ENCODE results near the gene FN1. TPM values are rescaled to one million over a fixed set of nuclear protein-coding genes. Genes with fewer than 3 reads are reported as not detected.
A peak's percentile ranks its signal among the peaks of the same experiment; 100 is the strongest.
"Not testable (repeated sequence)": the region's sequence is repeated elsewhere in the genome, so short reads cannot be mapped to it uniquely, and the experiment has no call there.

The FN1 gene
- total RNA-seq, 1 donor from 2014 or later, result 24.2 TPM

- ATAC-seq, result no peak
These were observed 71.4 kb downstream of the FN1 start for GRCh38 chr2:215364157-215365155.

- ATAC-seq, result no peak
These were observed 72.3 kb downstream of the FN1 start for GRCh38 chr2:215363461-215364156.

DNA sequence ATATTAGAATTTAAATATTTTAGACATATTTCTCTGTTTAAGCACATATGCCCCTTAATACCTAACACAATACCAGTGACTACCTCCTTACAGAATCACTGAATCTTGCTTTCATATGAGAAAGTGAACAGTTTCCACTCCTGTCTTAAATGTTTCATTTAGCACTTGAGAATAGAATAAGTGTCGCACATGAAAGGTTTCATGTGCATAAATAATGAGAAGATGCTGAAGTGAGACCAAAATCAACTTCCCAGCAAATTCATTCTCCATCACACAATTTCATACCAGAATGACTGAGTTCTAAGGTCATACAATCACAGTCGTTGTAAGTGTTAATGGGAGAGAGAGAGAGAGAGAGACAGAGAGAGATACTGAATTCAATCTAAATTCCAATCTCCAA, 72.8 kb downstream of the FN1 start:
- ATAC-seq, result no peak

- no peak for ATAC-seq
These were observed 73.3 kb downstream of the FN1 start for GRCh38 chr2:215362562-215362904.

DNA sequence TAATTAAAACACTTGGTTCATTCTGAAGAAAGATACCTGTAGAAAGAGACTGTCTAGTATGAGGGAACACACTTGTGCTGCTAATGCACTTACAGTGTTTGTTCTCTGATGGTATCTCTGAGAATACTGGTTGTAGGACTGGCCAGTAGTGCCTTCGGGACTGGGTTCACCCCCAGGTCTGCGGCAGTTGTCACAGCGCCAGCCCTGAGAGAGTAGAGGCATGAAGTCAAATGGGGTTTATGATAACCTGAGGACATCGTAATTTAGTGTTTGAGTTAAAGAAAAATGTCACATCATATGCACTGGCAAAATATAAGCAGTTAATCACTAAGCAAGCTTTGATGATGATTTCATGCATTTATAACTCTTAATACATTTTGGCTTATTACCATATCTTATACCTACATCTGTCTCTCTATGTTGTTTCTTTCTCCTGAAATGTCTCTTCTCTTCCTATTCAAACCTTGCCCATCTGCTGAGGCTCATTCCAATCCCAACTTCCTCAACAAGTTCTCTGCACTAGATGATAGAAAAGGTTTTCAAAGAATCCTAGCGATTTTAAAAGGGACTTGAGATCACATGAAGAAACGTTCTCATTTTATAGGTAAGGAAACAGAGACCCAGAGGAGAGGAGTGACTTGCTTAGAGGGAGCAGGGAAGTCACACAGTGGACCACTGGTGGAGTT, 73.8 kb downstream of the FN1 start:
- ATAC-seq, result no peak

DNA sequence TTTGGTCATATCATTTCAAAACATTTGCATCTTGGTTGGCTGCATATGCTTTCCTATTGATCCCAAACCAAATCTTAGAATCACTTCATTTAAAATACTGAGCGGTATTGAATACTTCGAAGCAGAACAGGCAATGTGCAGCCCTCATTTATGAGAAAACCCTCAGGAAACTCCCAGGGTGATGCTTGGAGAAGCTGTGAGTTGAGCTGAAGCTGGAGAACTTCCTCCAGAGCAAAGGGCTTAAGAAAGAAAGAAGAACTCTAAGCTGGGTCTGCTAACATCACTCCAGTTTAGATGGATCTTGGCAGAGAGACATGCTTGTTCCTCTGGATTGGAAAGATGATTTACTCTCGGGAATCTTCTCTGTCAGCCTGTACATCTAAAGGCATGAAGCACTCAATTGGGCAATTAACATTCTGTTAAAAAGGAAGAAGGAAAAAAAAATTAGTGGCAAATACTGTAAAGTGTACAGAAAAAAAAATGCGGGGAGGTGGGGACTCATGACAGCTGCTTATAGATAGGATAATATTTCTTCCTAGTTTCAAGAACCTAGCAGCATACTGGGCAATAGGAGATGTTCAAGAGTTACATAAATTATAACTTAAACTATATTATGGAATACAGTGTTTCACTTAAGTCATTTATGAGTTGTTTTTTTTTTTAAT, 74.5 kb downstream of the FN1 start:
- ATAC-seq, result no peak

- ATAC-seq, result no peak
These were observed 75.3 kb downstream of the FN1 start for GRCh38 chr2:215360596-215360995.

- not testable (repeated sequence) for ATAC-seq
These were observed 75.8 kb downstream of the FN1 start for GRCh38 chr2:215360059-215360458.

GRCh38 chr2:215359576-215359922, 76.3 kb downstream of the FN1 start:
- no peak for ATAC-seq

DNA sequence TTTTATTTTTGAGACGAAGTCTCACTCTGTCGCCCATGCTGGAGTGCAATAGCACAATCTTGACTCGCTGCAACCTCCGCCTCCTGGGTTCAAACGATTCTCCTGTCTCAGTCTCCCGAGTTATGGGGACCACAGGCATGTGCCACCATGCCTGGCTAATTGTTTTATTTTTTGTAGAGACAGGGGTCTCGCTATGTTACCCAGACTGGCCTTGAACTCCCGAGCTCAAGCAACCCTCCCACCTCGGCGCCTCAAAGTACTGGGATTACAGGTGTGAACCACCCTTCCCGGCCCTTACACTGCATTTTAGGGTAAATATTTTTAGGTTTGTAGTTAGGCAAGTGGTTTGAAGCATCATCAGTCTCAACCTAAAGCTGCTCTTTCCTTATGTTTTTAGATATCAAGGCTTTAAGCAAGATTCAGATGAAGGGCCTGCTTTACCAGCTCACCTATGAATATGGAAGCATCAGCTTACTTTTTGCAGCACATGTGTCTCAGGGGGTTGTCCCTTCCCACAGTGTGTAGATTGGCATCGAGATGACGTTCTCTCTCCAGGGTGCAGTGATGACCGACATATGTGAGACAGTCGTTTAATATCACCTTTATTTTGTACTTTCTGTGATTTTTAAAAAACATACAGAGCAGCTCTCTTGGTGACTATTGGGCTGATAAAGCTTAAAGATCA, 76.8 kb downstream of the FN1 start:
- ATAC-seq, result no peak

- no peak for ATAC-seq
These were observed 77.5 kb downstream of the FN1 start for GRCh38 chr2:215358312-215358845.

GRCh38 chr2:215357660-215358059, 78.2 kb downstream of the FN1 start:
- ATAC-seq, result no peak

DNA sequence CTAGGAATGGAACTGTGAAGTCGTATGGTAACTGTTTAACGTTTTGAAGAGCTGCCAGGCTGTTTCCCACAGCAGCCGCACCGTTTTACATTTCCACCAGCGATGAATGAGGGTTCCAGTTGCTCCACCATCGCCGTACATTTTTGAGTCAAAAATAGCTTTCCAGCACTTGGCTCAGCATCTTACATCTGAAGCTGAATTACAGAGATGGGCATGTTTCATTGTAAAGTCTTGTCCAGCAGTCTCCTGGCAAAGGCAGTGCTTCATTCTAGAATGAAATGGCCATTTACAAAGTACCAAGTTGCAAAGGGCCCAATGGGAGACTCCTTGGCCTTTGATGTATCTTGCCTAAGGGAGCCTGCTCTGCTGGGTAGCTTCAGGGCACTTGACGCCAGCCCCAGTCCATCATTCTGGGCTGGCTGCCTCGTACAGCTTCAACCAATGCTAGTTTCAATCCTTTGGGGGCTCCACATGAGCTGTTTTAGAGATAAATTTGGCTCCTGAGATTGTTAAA, 78.9 kb downstream of the FN1 start:
- no peak for ATAC-seq

- no peak for ATAC-seq
These were observed 79.4 kb downstream of the FN1 start for GRCh38 chr2:215356334-215356947.

DNA sequence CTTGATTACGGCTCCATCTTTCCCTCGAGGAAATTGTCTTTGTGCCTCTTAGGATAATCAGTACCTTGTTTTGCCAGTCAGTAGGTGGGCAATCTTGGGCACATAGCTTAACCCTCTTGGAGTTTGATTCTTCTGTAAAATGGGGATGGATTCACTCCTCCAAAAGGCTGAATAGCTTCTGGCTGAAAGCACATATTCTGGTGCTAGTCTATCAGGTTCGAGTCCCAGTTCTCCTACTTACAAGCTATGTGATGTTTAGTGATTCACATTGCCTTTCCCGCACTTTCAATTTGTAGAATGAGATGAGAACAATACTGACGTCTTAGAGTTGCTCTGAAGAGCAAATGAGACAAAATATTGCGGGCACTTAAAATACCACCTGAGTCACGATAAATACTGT, 80.1 kb downstream of the FN1 start:
- ATAC-seq, result no peak

DNA sequence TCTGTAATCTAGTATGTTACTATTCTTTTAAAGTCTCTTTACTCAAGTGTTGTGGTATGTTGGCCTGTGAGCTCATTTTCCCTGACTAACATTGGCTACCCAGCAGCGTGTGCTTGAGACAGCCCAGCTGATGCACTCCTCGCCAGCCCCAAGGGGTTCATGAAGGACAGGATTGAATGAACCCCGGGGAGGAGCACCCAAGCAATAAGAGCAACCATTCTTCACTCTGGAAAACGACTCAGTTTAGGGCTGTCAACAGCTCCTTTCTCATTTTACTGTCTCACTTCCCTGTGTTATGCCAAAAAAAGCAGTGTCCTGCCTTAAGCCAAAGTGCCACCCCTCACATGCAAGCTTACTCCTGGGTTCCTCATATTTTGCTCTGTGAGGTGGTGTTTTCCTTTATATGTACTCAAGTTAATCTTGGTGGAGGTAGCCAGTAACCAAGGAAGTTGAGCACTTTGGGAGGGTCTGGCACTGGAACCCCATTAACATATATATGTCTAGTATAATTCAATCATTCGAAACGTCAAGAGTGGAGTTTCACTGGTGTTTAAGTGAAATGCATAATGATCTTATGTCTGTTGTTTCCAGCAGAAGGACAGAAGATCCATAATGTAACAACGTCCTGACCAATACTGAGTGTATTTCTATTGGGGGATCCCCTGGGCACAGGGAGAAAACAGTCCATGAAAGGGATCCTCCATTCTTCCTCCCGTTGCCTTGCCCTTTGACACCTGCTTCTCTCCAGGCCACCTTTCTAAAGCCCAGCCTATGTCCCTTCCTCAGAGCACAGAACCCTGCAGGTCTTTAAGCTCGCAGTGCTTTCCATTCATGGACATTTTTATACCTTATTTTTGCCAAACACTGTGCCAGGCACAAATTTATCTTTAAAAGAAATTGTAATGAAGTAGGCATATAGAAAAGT, 80.8 kb downstream of the FN1 start:
- ATAC-seq, result no peak

GRCh38 chr2:215352602-215353001, 83.3 kb downstream of the FN1 start:
- ATAC-seq, result no peak

GRCh38 chr2:215347878-215348277, 88.0 kb downstream of the FN1 start:
- peak; percentile 64 for ATAC-seq

DNA sequence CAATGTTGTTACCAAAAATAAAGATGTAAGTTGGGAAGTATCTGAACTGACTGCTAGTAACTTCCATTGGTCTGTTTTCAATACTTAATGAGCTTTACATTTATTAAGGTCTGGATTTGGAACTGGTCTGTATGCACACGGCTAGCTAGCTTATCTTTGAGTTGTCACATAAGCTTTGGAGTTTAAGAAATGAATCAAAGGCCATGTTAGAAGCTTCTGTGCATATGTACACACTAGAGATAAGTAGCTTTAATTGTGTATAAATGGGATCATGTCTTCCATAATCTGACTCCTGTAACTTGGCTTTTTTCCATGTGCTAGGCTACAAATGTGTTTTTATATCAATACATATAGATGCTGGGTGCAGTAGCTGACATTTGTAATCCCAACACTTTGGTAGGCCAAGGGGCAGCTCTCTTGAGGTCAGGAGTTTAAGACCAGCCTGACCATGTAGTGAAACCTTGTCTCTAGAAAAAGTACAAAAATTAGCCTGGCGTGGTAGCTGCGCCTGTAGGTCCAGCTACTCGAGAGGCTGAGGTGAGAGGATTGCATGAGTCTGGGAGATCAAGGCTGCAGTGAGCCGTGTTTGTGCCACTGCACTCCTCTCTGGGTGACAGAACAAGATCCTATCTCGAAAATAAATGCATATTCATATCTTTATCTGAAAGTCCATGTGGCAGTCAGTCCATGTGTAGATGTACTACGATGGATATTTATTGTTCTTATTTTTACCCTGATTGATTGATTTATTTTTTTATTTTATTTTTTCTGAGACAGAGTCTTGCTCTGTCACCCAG, 96.8 kb downstream of the FN1 start:
- no peak for ATAC-seq
